ENCODE results near the gene UBE2D2.

DNA sequence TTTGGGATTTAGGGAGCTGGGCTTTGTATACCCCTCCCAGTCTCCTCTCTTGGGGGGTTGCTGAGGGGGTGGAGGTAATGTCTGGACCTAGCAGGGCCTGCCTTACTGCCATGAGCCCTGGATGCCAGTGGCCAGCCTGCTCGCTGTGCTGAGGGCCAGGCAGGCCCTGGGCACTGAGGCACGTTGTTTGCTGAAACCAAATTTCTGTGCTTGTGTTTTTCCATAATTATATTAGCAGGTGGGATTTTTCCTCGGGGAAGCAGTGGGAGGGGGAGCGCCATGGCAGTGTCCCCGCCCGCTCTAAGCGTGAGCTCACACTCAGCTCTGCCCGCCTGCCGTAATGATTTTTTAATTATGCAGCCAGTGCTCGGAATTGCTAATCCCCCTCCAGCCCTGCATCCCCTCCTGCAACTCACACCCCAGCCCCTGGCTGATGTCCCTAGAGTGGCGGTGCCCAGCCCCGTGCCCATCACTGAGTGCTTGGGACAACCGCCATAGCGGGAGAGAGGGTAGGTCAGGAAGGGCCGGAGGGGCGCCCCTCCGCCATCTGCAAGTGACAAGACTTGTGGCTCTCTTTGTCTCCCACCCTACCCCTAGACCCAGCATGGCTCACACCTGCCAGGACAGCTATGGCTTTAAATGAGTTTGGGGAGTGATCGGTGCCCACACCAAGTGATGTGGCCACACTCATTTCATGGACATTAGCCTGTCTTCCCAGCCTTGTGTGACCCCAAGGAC lies 108.0 kb downstream of the UBE2D2 start:
- TF ChIP-seq, protein P1, sequence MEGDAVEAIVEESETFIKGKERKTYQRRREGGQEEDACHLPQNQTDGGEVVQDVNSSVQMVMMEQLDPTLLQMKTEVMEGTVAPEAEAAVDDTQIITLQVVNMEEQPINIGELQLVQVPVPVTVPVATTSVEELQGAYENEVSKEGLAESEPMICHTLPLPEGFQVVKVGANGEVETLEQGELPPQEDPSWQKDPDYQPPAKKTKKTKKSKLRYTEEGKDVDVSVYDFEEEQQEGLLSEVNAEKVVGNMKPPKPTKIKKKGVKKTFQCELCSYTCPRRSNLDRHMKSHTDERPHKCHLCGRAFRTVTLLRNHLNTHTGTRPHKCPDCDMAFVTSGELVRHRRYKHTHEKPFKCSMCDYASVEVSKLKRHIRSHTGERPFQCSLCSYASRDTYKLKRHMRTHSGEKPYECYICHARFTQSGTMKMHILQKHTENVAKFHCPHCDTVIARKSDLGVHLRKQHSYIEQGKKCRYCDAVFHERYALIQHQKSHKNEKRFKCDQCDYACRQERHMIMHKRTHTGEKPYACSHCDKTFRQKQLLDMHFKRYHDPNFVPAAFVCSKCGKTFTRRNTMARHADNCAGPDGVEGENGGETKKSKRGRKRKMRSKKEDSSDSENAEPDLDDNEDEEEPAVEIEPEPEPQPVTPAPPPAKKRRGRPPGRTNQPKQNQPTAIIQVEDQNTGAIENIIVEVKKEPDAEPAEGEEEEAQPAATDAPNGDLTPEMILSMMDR (conservative IDR thresholded peaks at IDR 0.05; ENCODE audit: low read depth in 2 of 2) = no peak
- TF ChIP-seq POLR2AphosphoS5 (IDR thresholded peaks at IDR 0.05; ENCODE audit: low read depth) (no peak), EZH2 (IDR thresholded peaks at IDR 0.05; ENCODE audit: low read depth, unreplicated experiment) (no peak), EZH2phosphoT487 (IDR thresholded peaks at IDR 0.05; ENCODE audit: unreplicated experiment) (no peak), ZNF114 (CRISPR knock-in tag; IDR thresholded peaks at IDR 0.05) (no peak), ZNF331 (CRISPR knock-in tag; IDR thresholded peaks at IDR 0.05; ENCODE audit: low read depth) (no peak), NANOG (IDR thresholded peaks at IDR 0.05; ENCODE audit: borderline replicate concordance) (no peak), JUNB (IDR thresholded peaks at IDR 0.05; ENCODE audit: unreplicated experiment) (no peak), STAT1 (IDR thresholded peaks at IDR 0.05; ENCODE audit: unreplicated experiment) (no peak), CREB1 (CRISPR knock-in tag; IDR thresholded peaks at IDR 0.05; ENCODE audit: low read depth) (no peak)
- TF ChIP-seq, protein P2, sequence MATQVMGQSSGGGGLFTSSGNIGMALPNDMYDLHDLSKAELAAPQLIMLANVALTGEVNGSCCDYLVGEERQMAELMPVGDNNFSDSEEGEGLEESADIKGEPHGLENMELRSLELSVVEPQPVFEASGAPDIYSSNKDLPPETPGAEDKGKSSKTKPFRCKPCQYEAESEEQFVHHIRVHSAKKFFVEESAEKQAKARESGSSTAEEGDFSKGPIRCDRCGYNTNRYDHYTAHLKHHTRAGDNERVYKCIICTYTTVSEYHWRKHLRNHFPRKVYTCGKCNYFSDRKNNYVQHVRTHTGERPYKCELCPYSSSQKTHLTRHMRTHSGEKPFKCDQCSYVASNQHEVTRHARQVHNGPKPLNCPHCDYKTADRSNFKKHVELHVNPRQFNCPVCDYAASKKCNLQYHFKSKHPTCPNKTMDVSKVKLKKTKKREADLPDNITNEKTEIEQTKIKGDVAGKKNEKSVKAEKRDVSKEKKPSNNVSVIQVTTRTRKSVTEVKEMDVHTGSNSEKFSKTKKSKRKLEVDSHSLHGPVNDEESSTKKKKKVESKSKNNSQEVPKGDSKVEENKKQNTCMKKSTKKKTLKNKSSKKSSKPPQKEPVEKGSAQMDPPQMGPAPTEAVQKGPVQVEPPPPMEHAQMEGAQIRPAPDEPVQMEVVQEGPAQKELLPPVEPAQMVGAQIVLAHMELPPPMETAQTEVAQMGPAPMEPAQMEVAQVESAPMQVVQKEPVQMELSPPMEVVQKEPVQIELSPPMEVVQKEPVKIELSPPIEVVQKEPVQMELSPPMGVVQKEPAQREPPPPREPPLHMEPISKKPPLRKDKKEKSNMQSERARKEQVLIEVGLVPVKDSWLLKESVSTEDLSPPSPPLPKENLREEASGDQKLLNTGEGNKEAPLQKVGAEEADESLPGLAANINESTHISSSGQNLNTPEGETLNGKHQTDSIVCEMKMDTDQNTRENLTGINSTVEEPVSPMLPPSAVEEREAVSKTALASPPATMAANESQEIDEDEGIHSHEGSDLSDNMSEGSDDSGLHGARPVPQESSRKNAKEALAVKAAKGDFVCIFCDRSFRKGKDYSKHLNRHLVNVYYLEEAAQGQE (IDR thresholded peaks at IDR 0.05; ENCODE audit: unreplicated experiment) = no peak
- TF ChIP-seq, protein P3, sequence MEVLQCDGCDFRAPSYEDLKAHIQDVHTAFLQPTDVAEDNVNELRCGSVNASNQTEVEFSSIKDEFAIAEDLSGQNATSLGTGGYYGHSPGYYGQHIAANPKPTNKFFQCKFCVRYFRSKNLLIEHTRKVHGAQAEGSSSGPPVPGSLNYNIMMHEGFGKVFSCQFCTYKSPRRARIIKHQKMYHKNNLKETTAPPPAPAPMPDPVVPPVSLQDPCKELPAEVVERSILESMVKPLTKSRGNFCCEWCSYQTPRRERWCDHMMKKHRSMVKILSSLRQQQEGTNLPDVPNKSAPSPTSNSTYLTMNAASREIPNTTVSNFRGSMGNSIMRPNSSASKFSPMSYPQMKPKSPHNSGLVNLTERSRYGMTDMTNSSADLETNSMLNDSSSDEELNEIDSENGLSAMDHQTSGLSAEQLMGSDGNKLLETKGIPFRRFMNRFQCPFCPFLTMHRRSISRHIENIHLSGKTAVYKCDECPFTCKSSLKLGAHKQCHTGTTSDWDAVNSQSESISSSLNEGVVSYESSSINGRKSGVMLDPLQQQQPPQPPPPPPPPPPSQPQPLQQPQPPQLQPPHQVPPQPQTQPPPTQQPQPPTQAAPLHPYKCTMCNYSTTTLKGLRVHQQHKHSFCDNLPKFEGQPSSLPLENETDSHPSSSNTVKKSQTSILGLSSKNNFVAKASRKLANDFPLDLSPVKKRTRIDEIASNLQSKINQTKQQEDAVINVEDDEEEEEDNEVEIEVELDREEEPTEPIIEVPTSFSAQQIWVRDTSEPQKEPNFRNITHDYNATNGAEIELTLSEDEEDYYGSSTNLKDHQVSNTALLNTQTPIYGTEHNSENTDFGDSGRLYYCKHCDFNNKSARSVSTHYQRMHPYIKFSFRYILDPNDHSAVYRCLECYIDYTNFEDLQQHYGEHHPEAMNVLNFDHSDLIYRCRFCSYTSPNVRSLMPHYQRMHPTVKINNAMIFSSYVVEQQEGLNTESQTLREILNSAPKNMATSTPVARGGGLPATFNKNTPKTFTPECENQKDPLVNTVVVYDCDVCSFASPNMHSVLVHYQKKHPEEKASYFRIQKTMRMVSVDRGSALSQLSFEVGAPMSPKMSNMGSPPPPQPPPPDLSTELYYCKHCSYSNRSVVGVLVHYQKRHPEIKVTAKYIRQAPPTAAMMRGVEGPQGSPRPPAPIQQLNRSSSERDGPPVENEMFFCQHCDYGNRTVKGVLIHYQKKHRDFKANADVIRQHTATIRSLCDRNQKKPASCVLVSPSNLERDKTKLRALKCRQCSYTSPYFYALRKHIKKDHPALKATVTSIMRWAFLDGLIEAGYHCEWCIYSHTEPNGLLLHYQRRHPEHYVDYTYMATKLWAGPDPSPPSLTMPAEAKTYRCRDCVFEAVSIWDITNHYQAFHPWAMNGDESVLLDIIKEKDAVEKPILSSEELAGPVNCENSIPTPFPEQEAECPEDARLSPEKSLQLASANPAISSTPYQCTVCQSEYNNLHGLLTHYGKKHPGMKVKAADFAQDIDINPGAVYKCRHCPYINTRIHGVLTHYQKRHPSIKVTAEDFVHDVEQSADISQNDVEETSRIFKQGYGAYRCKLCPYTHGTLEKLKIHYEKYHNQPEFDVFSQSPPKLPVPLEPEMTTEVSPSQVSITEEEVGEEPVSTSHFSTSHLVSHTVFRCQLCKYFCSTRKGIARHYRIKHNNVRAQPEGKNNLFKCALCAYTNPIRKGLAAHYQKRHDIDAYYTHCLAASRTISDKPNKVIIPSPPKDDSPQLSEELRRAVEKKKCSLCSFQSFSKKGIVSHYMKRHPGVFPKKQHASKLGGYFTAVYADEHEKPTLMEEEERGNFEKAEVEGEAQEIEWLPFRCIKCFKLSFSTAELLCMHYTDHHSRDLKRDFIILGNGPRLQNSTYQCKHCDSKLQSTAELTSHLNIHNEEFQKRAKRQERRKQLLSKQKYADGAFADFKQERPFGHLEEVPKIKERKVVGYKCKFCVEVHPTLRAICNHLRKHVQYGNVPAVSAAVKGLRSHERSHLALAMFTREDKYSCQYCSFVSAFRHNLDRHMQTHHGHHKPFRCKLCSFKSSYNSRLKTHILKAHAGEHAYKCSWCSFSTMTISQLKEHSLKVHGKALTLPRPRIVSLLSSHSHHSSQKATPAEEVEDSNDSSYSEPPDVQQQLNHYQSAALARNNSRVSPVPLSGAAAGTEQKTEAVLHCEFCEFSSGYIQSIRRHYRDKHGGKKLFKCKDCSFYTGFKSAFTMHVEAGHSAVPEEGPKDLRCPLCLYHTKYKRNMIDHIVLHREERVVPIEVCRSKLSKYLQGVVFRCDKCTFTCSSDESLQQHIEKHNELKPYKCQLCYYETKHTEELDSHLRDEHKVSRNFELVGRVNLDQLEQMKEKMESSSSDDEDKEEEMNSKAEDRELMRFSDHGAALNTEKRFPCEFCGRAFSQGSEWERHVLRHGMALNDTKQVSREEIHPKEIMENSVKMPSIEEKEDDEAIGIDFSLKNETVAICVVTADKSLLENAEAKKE (CRISPR knock-in tag; IDR thresholded peaks at IDR 0.05) = no peak
- TF ChIP-seq, protein P4, sequence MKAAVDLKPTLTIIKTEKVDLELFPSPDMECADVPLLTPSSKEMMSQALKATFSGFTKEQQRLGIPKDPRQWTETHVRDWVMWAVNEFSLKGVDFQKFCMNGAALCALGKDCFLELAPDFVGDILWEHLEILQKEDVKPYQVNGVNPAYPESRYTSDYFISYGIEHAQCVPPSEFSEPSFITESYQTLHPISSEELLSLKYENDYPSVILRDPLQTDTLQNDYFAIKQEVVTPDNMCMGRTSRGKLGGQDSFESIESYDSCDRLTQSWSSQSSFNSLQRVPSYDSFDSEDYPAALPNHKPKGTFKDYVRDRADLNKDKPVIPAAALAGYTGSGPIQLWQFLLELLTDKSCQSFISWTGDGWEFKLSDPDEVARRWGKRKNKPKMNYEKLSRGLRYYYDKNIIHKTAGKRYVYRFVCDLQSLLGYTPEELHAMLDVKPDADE (IDR thresholded peaks at IDR 0.05) = no peak
